Prostate gland (tissue), 2 donors: Measurements from ENCODE around the gene ANKRD13A. TPM values are rescaled to one million over a fixed set of nuclear protein-coding genes. Genes with fewer than 3 reads are reported as not detected.
A peak's percentile ranks its signal among the peaks of the same experiment; 100 is the strongest.
"Not testable (repeated sequence)": the region's sequence is repeated elsewhere in the genome, so short reads cannot be mapped to it uniquely, and the experiment has no call there.

Experiments used
- DNase-seq: peaks from one replicate; pipeline ENCODE4 v3.0.0-alpha.2; 2019; ENCODE audit warnings: low spot score
- H3K27ac ChIP-seq, 2 donors: fragments of 200-600 bp; sonication (generic); 2 replicates each; pipeline ENCODE4 v1.5.1; 2017 to 2019
- H3K27me3 ChIP-seq: fragments of 200-600 bp; sonication (generic); replicated peaks from 2 replicates; pipeline ENCODE4 v1.5.1; 2019; ENCODE audit not compliant: insufficient read depth
- H3K36me3 ChIP-seq, 2 donors: fragments of 200-600 bp; sonication (generic); 1 replicate in 1 of 2; 2 replicates in 1 of 2; pipeline versions ENCODE4 v1.5.1 to v1.8.1; 2017 to 2019
- H3K4me1 ChIP-seq: fragments of 200-600 bp; sonication (generic); replicated peaks from 2 replicates; pipeline ENCODE4 v1.5.1; 2019
- H3K4me3 ChIP-seq, 2 donors: fragments of 200-600 bp; sonication (generic); 2 replicates each; pipeline ENCODE4 v1.5.1; 2017 to 2019
- H3K9me3 ChIP-seq: fragments of 200-600 bp; sonication (generic); 2 replicates; pipeline ENCODE4 v1.5.1; 2017
- CTCF ChIP-seq, 4 experiments: fragments of 200-600 bp in 2 of 4; fragments of 450-650 bp in 2 of 4; sonication (generic) in 2 of 4; IDR thresholded peaks; 1 replicate in 3 of 4; 2 replicates in 1 of 4; pipeline ENCODE4 v1.5.1; 2016 to 2019; ENCODE audit warnings: antibody characterized with exemption in 4 of 4, mild to moderate bottlenecking in 2 of 4, moderate library complexity in 2 of 4
- POLR2A ChIP-seq: fragments of 450-650 bp; IDR thresholded peaks from one replicate; pipeline ENCODE4 v1.6.1; 2016; ENCODE audit warnings: antibody characterized with exemption, mild to moderate bottlenecking
- POLR2AphosphoS5 ChIP-seq: sonication (generic); formaldehyde crosslinking; IDR thresholded peaks from one replicate; pipeline ENCODE4 v1.6.1; 2017; ENCODE audit warnings: antibody characterized with exemption
- WGBS: methylation state at CpG from one replicate; pipeline ENCODE4 v1.1.5; 2018; 5-methylcytosine and 5-hydroxymethylcytosine counted together
- intact Hi-C: fragments of 100-400 bp; cut with DNase I; formaldehyde crosslinking; loops from one replicate; pipeline ENCODE4 v1.14.2; 2022
- total RNA-seq, 2 donors: library from RNA; depleted of rRNA; stranded (reverse); fragments of >200 nt; gene quantifications; one replicate each; pipeline ENCODE4 v1.1.0, GENCODE V29; 2016

ANKRD13A gene
- total RNA-seq, 2 donors from 2014 or later = 76.1 to 87.4 TPM

DNA sequence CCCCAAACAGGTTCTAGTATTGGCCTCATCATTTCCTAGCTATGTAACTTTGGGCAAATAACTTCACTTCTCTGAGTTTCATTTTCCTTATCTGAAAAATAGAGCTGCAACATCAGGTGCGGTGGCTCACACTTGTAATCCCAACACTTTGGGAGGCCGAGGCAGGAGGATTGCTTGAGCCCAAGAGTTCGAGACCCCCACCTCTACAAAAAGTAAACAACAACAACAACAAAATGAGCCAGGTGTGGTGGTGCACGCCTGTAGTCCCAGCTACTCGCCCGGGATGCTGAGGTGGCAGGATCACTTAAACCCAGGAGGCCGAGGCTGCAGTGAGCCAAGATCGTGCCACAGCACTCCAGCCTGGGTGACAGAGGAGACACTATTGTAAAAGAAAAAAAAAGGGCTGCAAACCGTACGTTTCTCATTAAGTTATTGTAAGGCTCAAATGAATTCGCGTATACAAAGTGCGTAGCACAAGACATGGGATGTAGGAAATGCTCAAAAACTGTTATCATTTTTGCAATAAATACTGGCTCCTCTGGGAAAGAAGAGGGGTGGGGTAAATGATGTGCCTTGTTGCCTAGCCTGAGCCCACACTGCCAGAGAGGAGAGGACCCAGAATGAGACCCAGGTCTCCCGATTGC lies 48.2 kb downstream of the ANKRD13A start:
- H3K4me3 ChIP-seq = peak overlapping the region; percentile 74 to 78

DNA sequence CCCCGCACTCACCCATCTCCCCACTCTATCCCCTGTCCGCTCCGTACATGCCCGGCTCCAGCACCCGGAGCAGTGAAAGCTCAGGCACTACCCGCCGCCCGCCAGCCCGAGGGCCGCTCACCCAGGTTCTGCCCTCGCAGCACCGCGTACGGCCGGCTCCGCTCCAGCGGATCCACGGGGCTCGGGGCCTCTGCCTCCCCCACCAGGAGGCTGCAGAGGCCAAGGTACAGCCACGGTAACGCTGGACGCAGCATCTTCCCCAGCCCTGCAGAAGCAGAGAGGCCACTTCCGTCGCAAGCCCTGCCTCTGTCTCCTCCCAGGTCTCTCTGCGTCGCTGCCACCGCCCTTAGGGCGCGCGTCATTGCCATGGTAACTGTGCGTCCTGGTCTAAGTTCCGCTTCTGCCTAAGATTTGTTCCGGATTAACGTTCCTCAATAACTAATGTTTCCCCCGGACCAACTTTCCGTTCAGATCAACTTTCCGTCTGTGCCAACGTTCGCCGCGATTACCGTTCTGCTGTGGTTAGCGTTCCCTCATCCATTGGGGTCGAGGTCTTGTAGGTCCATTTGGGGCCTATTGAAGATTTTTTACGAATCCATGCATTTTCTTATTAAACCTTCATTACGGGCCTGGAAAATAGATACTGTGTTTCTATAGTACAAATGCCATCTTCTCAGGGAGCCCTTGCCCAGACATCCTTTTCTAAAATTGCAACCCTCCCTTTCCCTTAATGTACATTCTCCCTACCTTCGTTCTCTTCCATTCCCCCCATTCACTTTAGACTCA lies 49.2 kb downstream of the ANKRD13A start, which contains the start of gene C12orf76:
Gene C12orf76, minus strand, starts transcription at position 281 of the 786 bp plus-strand sequence. Its CDS starts 27 bp downstream, at position 254.
- 1% methylated on average over 46 of the region's 47 CpGs for WGBS

More for the DNA sequence above, 48.2 kb downstream of the ANKRD13A start:
- DNase-seq = no peak
- H3K27me3 ChIP-seq = no peaks in the 10 kb centered on the region
- H3K36me3 ChIP-seq = no peaks in the 10 kb centered on the region
- H3K9me3 ChIP-seq = no peaks in the 10 kb centered on the region
- 71% methylated on average over 14 of the region's 14 CpGs for WGBS
- no peak overlapping the region for H3K27ac ChIP-seq
- intact Hi-C loops = no loop called here
- H3K4me1 ChIP-seq = peaks cover 3% of the 10 kb centered on the region
- TF ChIP-seq POLR2A (no peak), POLR2AphosphoS5 (no peak), CTCF (IDR thresholded peaks at IDR 0.05) (no peak)

GRCh38 chr12:110049034-110049433 lies 49.8 kb downstream of the ANKRD13A start:
- intact Hi-C loops, DNase-seq, H3K27me3 ChIP-seq, H3K9me3 ChIP-seq, H3K4me1 ChIP-seq, H3K36me3 ChIP-seq: not testable (repeated sequence)
- Histone ChIP-seq H3K4me3 (peak overlapping the region; percentile 74 to 78), H3K27ac (peak overlapping the region in 1 of 2 donors; percentile 65)
- WGBS = 92% methylated on average over 11 of the region's 11 CpGs

More for the DNA sequence above, 49.2 kb downstream of the ANKRD13A start, which contains the start of gene C12orf76:
- H3K4me1 ChIP-seq = peaks cover 3% of the 10 kb centered on the region
- no peaks in the 10 kb centered on the region for H3K36me3 ChIP-seq
- TF ChIP-seq POLR2A (peak; percentile 69), CTCF (IDR thresholded peaks at IDR 0.05) (peak in 1 of 4 experiments; percentile 28), POLR2AphosphoS5 (peak; percentile 93)
- H3K4me3 ChIP-seq = peak within 1 kb of the TSS; percentile 74 to 78
- no peaks in the 10 kb centered on the region for H3K27me3 ChIP-seq
- DNase-seq = peak; percentile 89
- H3K27ac ChIP-seq = peak within 1 kb of the TSS; percentile 65 to 72
- intact Hi-C loops = no loop called here
- H3K9me3 ChIP-seq = no peaks in the 10 kb centered on the region

GRCh38 chr12:110049666-110050065 lies 50.4 kb downstream of the ANKRD13A start:
- H3K27me3 ChIP-seq, H3K9me3 ChIP-seq, intact Hi-C loops, H3K27ac ChIP-seq, H3K36me3 ChIP-seq, DNase-seq, H3K4me1 ChIP-seq, H3K4me3 ChIP-seq: not testable (repeated sequence)
- 95% methylated on average over 9 of the region's 9 CpGs for WGBS

DNA sequence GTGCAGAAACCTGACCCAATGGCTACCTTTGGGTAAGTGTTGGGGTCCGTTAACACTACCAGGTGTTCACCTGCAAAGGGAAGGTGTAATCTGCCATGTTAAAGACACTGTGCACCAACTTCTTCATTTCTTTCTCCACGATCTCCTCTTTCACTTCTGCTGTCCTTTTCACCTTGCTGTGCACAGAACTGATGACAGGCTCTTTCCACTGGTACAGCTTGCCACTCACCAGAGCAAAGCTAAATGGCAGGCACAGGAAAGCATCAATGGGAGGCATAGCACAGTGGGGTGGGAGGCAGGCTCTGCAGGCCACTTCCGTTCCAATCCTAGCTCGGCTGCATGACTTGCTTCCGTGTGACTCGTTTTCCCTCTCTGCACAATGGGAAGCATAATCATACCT lies 51.7 kb downstream of the ANKRD13A start:
- H3K36me3 ChIP-seq = no peaks in the 10 kb centered on the region
- no peak overlapping the region for H3K4me3 ChIP-seq
- intact Hi-C loops = no loop called here
- no peaks in the 10 kb centered on the region for H3K9me3 ChIP-seq
- H3K27me3 ChIP-seq = no peaks in the 10 kb centered on the region
- WGBS = 87% methylated on average over 6 of the region's 6 CpGs
- H3K27ac ChIP-seq = no peak overlapping the region
- no peak for DNase-seq
- H3K4me1 ChIP-seq = peaks cover 3% of the 10 kb centered on the region
- TF ChIP-seq POLR2A = no peak
- TF ChIP-seq POLR2AphosphoS5 = no peak
- no peak for TF ChIP-seq CTCF (IDR thresholded peaks at IDR 0.05)

DNA sequence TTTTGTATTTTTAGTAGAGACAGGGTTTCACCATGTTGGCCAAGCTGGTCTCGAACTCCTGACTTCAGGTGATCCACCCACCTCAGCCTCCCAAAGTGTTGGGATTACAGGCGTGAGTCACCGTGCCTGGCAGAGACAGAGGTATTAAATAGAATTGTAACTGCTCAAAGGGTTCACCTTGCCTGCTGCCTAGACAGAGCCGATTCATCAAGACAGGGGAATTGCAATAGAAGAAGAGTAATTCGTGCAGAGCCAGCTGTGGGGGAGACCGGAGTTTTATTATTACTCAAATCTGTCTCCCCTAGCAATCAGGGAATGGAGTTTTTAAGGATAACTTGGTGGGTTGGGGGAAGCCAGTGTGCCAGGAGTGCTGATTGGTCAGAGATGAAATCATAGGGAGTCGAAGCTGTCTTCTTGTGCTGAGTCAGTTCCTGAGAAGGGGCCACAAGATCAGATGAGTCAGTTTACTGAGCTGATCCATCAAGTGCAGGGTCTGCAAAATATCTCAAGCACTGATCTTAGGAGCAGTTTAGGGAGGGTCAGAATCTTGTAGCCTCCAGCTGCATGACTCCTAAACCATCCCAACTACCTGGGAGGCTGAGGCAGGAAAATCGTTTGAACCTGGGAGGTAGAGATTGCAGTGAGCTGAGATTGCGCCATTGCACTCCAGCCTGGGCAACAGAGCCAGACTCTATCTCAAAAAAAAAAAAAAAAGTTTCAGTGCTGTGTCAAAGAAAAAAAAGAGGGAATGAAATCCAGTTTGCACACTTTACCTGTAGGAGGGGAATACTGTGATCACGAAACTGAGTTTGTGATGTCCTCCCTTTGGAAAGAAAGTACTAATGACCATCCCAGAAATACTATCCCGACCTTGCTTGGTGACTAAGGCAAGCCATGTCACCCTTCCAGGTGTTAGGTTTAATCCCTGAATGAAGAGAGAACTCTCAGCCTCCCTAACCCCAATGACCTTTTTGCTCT lies 56.4 kb downstream of the ANKRD13A start:
- H3K4me3 ChIP-seq, DNase-seq, H3K27me3 ChIP-seq, H3K27ac ChIP-seq, H3K36me3 ChIP-seq, H3K9me3 ChIP-seq, H3K4me1 ChIP-seq, intact Hi-C loops: not testable (repeated sequence)
- 60% methylated on average over 11 of the region's 11 CpGs for WGBS

GRCh38 chr12:110056643-110057042 lies 57.4 kb downstream of the ANKRD13A start:
- DNase-seq, H3K4me1 ChIP-seq, H3K9me3 ChIP-seq, H3K36me3 ChIP-seq, H3K27ac ChIP-seq, intact Hi-C loops, H3K27me3 ChIP-seq, H3K4me3 ChIP-seq: not testable (repeated sequence)
- WGBS = 82% methylated on average over 3 of the region's 3 CpGs
